Dermis blood vessel endothelial cell (primary cell): ENCODE measurements around the gene PARD3B. TPM values are rescaled to one million over a fixed set of nuclear protein-coding genes. Genes with fewer than 3 reads are reported as not detected.

ENCODE experiments used
- DNase-seq: peaks from one replicate; pipeline ENCODE4 v3.0.0; 2010
- total RNA-seq: library from RNA; depleted of rRNA; stranded (reverse); fragments of >200 nt; gene quantifications from 2 replicates; pipeline ENCODE4 v1.2.3, GENCODE V29; 2014

Gene PARD3B
- total RNA-seq, 1 donor from 2014 or later = 13.3 TPM

DNA sequence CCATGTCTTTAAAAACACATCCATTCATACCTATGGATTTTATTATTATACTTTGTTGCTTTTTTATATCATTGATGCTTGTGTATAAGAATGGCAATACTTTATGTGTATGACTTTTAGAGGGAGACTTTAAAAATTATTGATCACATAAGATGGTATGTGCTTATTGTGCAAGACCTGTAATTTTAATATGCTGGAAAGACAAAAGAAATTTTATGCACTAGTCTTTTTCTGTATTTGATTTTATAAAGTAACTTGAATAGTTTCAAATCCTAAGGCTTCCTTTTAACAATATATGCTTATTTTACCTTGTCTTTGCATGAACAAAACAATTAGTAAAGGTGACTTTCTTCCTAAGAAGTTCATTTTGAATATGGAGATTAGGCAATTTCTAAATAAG, 226.4 kb downstream of the PARD3B start:
- no peak for DNase-seq

DNA sequence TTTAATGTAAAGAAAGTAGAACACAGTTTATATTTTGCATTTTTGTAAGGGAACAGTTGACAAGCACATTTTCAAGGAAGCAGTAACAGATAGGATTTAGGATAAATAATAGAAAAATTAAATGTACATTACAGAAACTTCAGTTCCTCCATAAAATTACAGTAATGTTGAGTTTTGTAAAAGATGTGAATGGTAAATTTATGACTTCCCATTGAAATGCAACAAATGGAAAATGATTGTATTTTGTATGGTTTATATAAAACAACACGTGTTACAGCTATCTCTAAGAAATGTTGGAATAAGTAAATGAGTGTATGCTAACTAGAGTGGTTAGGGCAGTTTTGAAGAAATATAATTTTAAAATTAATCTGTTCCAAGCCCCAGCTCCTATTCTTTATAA, 227.3 kb downstream of the PARD3B start:
- DNase-seq = no peak

DNA sequence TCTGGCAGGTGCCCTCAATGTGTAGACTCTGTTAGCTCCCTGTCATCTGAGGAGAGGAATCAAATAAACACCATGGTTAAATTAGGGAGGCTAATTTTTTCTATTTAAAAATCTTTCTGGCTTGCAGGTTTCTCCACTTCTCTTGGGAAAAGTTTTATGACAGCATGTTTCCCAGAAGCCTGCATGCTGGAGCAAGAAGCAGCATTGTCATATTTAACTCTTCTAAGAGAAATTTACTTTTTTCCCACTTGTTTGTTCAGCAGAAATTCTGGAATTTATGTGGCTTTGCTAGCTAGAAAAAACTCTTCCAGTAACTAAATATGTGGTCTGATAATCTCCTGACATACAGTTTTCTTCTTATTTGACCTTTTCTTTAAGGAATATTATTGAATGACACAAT, 230.5 kb downstream of the PARD3B start:
- DNase-seq = no peak

DNA sequence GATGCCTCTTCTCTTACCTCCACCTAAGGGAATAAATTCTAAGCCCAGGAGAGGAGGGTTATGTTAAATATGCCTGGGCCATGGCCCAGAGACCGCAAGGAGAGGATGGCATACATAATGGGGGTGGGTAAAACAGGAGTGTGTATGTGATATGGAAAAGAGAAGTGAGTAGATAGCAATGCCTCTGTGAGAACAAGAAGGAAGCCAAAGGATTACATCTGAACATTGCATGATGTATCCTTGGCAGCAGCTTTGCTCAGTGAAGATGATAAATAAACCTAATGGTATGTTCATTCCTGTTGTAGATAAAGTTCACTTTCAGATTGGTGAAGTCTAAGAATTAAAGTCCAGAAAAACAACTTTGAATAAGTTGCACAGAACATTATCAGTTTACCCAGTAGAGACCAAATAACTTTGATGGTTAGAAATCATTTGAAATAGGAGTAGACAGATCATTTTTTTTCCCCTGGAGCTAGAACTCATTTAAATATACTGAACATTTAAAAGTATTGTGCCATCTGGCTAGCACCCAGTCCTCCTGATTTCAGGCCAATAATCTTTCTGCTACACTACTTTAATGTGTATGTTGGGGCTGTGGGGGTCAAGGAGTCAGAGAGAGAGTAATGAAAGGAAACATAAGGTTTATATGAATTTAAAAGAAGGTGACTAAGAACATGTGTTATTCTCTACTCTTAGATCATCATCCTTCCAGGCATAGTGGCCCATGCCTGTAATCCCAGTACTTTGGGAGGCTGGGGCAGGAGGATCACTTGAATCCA, 231.7 kb downstream of the PARD3B start:
- peak; percentile 6 for DNase-seq

DNA sequence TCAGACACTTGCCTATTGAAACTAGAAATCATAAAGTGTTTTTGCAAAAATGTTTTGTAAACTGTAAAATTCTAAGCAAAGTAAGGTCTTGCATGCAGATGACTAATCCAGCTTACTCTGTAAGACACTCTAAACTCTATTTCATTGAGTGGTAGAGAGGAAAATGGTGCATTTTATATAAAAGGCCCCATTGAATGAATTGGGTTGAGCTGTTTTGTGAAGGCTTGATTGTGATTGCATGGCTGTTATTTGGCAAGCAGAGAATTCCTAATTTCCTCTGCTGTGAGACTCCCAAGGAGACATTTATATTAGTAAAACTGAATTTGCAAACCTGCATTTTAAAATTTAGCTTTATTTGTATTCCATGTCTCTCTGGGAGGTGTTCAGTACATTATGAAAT, 234.5 kb downstream of the PARD3B start:
- DNase-seq = no peak

DNA sequence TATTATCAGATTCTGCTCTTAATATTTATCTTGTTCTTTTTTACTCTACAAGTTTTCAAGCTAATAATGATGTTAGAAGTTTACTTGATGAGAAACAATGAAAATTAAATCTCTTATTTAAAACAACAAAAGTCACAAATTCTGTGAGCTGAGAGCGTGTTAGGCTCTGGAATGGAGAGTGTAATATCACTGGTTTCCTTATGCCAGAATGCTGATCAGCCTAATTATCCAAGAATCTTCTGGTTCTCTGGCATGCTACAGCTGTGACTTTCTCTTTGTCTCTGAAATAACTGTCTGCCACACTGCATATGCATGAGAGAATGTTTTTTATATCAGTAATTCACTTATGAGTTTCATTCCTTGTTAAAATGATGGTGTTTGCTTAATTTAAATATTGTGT, 236.7 kb downstream of the PARD3B start:
- DNase-seq = no peak

DNA sequence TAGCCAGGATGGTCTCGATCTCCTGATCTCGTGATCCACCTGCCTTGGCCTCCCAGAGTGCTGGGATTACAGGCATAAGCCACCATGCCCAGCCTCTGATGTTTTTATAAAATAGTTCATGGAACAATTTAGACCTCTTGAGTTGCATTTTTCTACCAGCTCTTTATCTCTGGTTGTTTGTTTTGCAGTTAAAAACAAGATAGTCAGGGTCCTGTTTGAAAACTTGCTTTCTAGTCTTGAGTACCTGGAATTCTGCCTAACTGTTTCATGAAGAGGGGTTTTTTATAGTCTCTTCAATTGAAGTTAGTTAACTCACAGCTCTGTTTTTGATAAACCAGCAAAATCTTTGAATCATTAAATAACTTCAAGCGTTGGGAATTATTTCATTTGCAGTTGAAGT, 244.8 kb downstream of the PARD3B start:
- DNase-seq = no peak

DNA sequence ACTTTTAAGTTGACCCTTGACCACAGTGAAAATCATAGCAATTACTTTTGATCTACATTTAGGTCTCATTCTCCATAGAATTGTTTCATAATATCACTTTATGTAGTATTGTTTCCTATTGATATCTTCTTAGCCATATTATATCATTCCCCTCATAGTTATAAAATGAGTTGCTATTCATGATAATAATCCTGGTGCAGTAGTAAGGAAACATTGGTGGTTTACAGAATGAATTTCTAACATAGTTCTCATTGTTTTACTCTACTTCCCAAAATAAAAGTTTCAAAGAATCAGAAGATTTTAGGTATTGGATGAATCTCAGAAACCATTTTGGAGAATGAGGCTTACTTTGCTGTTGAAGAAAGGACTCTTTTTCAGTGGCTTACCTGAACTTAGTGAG, 246.0 kb downstream of the PARD3B start:
- no peak for DNase-seq

DNA sequence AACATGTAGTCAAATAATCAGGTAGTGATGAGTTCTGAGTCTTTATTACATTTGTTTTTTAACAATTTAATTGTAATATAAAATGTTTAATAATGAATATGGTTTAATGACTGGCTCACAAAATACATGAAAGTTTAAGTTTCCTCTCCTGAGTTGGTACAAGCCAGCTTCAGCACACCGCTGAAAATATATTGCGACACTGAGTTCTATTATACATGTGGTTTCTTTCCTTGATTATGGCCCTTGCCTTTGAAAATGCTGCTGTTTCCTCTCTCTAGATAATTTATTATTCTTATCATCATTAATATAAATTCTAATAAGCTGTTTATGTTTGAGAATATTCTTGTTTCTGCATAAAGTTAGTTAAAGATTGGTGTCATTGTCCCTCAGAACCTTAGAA, 249.3 kb downstream of the PARD3B start:
- DNase-seq = peak; percentile 2

DNA sequence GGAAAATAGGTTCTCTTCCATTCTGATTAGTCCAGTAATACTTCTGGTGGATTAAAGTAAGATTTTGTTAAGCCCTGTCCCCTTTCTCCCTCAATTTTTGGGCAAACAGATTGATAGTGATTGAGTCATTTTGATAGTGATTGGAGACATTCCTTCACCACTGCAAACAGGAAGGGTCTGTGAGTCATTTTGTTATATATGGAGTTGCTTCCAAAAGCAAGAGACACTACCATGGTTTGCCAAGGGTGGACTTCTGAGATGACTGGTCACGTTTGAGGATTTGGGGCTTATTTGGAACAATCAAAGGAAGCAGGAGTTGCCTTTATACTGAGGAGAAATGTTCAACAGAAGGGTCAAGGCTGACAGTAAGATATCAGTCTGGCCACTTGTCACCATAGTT, 249.9 kb downstream of the PARD3B start:
- peak; percentile 80 for DNase-seq

DNA sequence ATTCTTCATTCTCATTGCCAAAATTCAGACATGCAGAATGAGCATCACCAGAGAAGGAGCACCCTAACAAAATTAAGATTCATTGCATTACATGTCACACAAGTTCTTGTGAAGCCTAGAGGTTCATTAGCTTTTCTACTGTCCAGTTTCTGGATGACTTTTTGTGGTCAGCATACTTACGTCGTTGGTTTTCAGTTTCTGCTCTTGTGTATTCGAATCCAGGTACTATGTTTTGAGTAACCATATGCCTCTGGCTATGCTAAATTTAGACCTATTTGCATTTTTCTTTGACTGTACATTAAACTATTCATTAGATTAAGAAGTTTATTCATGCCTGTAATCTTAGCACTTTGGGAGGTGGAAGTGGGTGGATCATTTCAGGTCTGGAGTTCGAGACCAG, 251.3 kb downstream of the PARD3B start:
- no peak for DNase-seq

DNA sequence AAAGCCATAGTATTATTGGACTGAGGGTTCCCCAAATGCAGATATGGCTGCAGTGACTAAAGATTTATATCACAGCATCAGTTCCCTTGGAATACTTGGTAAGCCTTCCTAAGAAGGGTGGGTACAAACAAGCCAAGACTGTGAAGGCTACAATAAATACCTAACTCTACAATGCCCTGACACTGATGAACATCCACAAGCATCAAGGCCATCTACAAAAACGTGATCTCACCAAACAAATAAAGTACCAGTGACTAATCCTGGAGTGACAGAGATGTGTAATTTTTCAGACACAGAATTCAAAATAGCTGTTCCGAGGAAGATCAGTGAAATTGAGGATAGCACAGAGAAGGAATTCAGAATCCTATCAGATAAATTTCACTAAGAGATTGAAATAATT, 254.5 kb downstream of the PARD3B start:
- no peak for DNase-seq

DNA sequence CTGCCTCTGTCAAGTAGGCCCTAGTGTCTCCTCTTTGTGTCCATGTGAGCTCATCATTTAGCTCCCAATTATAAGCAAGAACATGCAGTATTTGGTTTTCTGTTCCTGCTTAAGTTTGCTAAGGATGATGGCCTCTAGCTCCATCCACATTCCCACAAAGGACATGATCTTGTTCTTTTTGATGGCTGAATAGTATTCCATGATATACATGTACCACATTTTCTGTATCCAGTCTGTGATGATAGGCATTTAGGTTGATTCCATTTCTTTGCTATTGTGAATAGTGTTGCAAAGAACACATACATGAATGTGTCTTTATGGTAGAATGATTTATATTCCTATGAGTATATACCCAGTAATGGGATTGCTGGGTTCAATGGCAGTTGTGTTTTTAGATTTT, 263.2 kb downstream of the PARD3B start:
- DNase-seq = no peak

DNA sequence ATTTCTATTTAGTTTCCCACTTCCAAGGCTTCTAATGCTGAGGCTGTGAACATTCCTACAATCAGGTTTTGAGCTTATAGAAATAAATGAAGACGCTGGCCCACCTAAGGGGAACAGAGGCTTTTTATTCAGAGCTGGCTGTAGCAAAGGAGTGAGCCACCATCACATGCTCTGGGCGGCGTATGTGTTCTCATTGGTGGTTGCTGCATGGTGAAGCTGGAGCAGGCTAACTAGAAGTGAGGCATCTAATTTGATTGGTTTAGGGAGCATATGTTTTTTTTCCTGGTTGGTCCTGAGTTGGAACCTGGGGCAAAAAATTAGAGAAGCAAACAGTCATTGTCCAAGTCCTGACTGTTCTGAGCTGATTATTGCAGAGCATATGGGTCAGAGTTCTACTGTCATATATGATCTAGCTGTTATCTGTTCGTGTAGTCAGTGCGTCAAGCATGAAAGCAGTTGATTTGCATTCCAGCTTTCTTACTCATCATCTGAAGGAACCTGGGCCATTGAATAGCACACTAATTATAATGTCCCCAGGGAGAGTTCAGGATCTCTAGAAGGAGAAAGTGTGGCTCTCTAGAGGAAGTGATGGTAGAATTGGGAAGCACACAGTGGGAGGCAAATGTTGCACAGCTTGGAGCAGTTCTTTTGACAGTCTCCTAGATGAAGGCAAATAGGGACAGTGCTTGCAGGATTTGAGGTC, 279.6 kb downstream of the PARD3B start:
- DNase-seq = peak; percentile 40

DNA sequence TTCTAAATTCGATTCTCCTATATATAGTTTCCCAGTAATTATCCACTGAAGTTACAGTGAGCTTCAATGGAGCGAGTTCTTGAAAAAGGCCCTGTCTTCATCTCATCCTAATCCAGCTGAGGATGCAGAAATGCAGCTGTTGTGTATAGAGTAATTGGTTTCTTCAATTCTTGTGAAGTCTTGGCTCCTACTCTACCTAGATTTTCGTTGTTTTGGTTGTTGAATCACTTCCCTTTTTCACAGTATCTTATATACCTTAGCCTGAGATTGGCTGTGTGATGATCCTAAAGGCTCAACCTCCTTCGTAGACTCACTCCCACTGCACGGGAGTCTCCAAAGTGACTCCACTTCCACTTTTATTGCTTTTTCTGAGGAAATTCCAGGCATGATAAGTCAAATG, 280.4 kb downstream of the PARD3B start:
- no peak for DNase-seq

DNA sequence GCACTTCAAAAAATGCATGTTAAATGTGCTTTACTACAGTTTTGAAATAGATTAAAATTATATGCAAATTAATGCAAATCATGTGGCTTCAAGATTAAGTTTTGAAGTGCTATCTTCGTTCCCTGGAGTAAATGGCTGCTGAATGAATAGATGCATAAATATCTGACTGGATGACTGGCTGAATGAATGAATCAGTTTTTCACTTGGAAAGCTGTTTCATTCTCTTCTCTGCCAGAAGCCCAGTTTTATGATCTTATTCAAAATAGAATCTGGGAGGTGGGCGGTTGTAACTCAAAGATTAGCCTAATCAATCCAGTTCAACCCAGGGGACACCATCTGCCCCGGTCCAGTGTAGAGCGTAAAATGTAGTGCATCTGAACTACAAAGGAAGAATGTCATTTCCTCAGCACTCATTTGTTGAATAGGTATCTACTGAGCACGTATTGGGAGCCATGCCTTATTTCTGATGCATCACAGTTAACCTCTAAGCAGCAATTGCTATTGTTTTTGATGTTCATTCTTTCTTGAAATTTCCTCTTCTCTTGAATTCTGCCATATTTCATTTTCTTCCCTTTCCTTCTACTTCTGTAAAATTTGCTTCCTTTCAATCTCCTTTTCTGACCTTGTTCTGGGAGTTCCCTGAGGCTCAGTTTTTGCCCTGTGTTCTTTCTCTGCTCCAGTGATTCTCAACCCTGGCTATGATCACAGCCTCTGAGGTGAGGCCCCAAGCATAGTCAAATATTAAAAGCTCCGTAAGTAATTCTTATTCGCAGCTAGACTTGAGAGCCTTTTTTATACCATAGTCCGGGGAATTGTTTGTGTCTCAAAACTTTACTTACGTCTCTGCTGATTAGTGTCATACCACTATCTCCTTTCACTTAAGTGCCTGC, 282.7 kb downstream of the PARD3B start:
- peak; percentile 13 for DNase-seq

DNA sequence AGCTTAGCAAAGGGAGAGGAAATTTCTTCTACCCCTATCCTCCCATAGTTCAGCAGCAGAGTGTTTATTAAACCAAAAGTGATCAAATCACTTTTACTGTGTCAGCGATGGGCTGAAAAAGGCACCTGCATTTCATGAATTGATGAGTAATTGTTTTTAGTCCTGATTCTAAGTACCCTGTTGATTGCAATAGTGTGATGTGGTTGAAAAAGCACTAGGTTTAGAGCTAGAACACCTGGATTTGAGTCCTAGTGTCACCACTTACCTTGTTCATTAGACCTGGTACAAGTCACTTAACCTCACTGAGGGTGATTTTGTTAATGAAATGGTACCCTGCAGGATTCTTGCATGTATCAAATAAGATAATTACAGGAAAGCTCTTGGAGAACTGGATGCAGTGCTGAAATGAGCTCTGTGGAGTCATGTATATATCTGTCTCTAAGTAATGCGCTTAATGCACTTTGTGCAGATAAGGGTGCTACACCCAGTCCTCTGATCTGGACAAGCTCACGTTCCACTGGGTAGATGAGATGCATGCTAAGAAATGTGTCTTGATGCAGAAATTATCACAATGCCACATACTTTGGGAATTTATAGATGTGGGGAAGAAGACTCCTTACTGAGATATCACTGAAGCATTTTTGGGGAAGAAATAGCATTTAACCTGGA, 289.6 kb downstream of the PARD3B start:
- DNase-seq = no peak

DNA sequence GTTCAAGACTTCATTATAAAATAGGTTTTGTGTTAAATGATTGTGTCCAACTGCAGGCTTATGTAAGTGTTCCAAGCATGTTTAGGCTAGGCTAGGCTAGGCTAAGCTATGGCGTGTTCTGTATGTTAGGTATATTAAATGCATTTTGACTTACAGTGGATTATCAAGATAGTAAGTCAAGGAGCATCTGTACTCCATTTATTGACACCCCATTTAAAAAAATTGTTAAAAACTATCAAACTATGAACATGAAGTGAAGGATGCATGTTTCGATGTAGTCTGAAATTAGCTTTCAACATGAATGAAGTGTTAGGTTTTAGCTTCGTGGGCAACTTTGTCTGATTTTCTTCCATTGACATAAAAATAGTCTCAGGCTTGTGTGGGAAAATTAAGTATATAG, 290.5 kb downstream of the PARD3B start:
- no peak for DNase-seq

DNA sequence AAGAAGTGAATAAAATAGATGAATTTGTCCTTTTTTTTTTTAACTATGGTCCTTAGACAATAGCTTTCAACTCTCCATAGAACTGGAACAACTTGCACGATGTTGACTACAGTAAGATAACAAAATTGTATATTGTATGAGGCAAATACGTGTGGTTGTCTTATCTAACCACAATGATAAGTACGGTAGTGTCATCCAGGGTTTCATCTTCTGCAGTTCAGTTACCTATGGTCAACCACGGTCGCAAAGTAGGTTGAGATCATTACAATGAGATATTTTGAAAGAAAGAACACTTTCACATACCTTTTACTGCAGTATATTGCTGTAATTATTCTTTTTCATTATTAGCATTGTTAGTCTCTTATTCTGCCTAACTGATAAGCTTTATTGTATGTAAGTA, 295.2 kb downstream of the PARD3B start:
- no peak for DNase-seq

DNA sequence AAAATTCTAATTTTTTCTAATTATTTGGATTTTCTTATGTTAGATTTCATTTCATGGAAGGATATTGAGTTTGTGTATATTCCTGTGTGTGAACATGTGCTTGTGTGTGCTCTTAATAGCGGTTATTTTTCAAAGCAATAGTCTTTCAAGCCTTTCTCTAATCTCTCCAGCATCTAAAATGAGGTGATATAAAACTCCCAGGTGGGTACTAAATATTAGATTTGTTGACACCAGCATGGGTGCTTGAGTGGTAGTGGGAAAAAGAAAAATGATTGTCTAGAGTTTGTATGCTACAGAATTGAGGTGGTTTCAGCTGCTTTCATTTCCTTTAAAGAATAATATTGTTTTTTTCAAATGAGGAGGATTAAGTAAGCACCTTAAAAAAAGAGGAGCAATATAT, 296.8 kb downstream of the PARD3B start:
- DNase-seq = no peak

DNA sequence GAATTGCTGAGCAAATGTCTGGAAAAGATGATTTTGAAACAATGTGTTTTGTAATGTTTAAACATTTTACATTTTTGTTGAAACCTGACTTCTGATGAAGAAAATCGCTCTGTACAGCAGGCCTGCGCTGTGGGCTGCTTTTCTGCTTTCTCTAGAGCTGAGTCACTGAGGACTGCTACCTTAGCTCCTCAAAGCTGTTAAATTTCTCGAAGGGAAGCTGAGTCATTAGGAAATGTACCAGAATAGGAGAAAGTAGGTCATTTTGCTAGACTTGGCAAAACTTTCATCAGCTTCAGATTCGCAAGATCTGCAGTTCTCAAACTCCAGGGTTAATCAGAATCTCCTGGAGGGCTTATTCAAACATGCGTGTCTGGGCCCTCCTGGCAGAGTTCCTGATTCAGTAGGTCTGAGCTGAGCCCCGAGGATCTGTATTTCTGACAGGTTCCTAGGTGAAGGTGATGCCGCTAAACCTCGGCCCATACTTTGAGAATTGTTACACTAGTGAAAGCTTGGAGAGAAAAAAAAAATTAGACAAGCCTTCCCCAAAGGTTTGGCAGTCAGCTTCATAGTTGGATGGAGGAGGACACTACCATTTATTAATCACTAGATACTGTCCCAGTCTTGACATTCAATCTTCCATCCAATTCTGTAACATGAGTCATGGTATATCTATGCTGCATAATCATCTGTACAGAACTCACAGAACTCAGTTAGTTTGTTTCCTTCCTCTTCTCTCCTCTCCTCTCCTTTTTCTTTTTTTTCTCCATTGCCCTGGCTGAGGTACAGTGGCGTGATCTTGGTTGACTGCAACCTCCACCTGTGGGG, 297.6 kb downstream of the PARD3B start:
- peak; percentile 91 for DNase-seq

DNA sequence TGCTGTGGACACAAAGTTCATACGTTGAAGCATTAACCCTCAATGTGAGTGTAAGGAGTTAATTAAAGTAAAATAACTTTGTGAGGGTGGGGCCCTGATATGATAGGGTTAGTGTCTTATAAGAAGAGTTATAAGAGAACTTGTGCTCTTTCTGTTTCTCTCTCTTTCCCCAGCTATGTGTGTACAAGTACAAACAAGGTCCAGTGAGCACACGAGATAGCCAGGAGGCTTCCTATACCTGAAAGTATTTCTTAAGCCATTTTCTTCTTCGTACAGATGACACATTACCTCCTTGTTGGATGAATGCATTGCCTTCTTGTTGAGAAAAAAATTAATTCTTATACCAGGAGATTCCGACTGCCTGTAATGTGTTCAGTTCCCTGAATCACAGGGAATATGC, 301.2 kb downstream of the PARD3B start:
- DNase-seq = no peak
